ENCODE data around the gene LRP1B. TPM values are rescaled to one million over a fixed set of nuclear protein-coding genes. Genes with fewer than 3 reads are reported as not detected.

Gene LRP1B
- total RNA-seq, 1 experiment from 2014 or later = 0.52 TPM

DNA sequence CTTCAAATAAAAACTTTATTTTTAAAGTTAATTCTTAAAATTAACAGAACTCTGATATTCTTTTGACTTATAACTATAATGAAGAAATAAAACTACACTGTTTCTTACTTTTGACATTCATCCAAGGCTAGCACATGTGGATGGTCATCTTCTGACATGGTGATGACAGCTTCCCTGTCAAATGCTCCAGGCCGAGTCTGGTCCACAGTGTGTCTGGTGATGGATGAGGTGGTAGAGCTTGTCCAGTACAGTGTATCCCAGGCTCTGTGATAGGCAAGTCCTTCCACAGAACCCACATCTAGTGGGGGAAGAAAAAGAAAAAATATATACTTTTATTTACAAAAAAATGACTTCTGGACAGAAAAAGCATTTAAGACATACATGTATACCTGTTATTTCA, 1529.5 kb downstream of the LRP1B start:
- TF ChIP-seq RORB (CRISPR knock-in tag; IDR thresholded peaks at IDR 0.05) = no peak
- TF ChIP-seq, protein P1, sequence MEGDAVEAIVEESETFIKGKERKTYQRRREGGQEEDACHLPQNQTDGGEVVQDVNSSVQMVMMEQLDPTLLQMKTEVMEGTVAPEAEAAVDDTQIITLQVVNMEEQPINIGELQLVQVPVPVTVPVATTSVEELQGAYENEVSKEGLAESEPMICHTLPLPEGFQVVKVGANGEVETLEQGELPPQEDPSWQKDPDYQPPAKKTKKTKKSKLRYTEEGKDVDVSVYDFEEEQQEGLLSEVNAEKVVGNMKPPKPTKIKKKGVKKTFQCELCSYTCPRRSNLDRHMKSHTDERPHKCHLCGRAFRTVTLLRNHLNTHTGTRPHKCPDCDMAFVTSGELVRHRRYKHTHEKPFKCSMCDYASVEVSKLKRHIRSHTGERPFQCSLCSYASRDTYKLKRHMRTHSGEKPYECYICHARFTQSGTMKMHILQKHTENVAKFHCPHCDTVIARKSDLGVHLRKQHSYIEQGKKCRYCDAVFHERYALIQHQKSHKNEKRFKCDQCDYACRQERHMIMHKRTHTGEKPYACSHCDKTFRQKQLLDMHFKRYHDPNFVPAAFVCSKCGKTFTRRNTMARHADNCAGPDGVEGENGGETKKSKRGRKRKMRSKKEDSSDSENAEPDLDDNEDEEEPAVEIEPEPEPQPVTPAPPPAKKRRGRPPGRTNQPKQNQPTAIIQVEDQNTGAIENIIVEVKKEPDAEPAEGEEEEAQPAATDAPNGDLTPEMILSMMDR (IDR thresholded peaks at IDR 0.05) = no peak
- no peak for TF ChIP-seq PREB (CRISPR knock-in tag; IDR thresholded peaks at IDR 0.05; ENCODE audit: borderline replicate concordance)
- no peak for TF ChIP-seq E2F5 (CRISPR knock-in tag; IDR thresholded peaks at IDR 0.05)
- TF ChIP-seq ZNF219 (CRISPR knock-in tag; IDR thresholded peaks at IDR 0.05; ENCODE audit: borderline replicate concordance) = no peak
- no peak for TF ChIP-seq KAT7 (CRISPR knock-in tag; IDR thresholded peaks at IDR 0.05; ENCODE audit: borderline replicate concordance)
- TF ChIP-seq, protein P2, sequence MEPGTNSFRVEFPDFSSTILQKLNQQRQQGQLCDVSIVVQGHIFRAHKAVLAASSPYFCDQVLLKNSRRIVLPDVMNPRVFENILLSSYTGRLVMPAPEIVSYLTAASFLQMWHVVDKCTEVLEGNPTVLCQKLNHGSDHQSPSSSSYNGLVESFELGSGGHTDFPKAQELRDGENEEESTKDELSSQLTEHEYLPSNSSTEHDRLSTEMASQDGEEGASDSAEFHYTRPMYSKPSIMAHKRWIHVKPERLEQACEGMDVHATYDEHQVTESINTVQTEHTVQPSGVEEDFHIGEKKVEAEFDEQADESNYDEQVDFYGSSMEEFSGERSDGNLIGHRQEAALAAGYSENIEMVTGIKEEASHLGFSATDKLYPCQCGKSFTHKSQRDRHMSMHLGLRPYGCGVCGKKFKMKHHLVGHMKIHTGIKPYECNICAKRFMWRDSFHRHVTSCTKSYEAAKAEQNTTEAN (CRISPR knock-in tag; IDR thresholded peaks at IDR 0.05) = no peak
- no peak for TF ChIP-seq NR3C1 (CRISPR knock-in tag; conservative IDR thresholded peaks at IDR 0.05; ENCODE audit: low read depth)
- no peak for TF ChIP-seq FOXK1 (CRISPR knock-in tag; IDR thresholded peaks at IDR 0.05)
- no peak for TF ChIP-seq CBFB (CRISPR knock-in tag; IDR thresholded peaks at IDR 0.05; ENCODE audit: low read depth)
- TF ChIP-seq SP1 (CRISPR knock-in tag; conservative IDR thresholded peaks at IDR 0.05) = no peak
- no peak for TF ChIP-seq ARID4B (CRISPR knock-in tag; IDR thresholded peaks at IDR 0.05; ENCODE audit: borderline replicate concordance)
- H3K27me3 Mint-ChIP-seq (ENCODE audit: low read depth) = no peaks in the 10 kb centered on the region
- ChIA-PET CTCF (interaction anchor here (0.7 kb wide), 1 partner anchor 940 kb away, joined by 5 read pairs; no protein-coding TSS in a partner anchor), POLR2A (no interaction called here)
- no peaks in the 10 kb centered on the region for H3K4me1 Mint-ChIP-seq
- no peaks in the 10 kb centered on the region for H3K36me3 Mint-ChIP-seq
- no peak for DNase-seq (ENCODE audit: low spot score)
- ATAC-seq = no peak
- no peak overlapping the region for H3K27ac Mint-ChIP-seq
- H3K4me3 Mint-ChIP-seq = no peak overlapping the region
- H3K9me3 Mint-ChIP-seq = no peaks in the 10 kb centered on the region

GRCh38 chr2:140600116-140600515, 1530.7 kb downstream of the LRP1B start:
- ChIA-PET CTCF (interaction anchor here (1.1 kb wide), 1 partner anchor 14 kb away, joined by 5 read pairs; no protein-coding TSS in a partner anchor), POLR2A (no interaction called here)
- no peak for TF ChIP-seq ATF1 (CRISPR knock-in tag; IDR thresholded peaks at IDR 0.05)
- TF ChIP-seq JAZF1 (CRISPR knock-in tag; IDR thresholded peaks at IDR 0.05) = no peak
- no peak for TF ChIP-seq MYBL2 (CRISPR knock-in tag; IDR thresholded peaks at IDR 0.05)
- TF ChIP-seq ZNF121 (CRISPR knock-in tag; IDR thresholded peaks at IDR 0.05) = no peak
- TF ChIP-seq, protein P3, sequence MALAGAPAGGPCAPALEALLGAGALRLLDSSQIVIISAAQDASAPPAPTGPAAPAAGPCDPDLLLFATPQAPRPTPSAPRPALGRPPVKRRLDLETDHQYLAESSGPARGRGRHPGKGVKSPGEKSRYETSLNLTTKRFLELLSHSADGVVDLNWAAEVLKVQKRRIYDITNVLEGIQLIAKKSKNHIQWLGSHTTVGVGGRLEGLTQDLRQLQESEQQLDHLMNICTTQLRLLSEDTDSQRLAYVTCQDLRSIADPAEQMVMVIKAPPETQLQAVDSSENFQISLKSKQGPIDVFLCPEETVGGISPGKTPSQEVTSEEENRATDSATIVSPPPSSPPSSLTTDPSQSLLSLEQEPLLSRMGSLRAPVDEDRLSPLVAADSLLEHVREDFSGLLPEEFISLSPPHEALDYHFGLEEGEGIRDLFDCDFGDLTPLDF (CRISPR knock-in tag; IDR thresholded peaks at IDR 0.05) = no peak
- no peak for TF ChIP-seq IRF2 (CRISPR knock-in tag; IDR thresholded peaks at IDR 0.05; ENCODE audit: borderline replicate concordance, low read depth)
- no peak for TF ChIP-seq FOXK1 (CRISPR knock-in tag; IDR thresholded peaks at IDR 0.05)
- TF ChIP-seq, protein P4, sequence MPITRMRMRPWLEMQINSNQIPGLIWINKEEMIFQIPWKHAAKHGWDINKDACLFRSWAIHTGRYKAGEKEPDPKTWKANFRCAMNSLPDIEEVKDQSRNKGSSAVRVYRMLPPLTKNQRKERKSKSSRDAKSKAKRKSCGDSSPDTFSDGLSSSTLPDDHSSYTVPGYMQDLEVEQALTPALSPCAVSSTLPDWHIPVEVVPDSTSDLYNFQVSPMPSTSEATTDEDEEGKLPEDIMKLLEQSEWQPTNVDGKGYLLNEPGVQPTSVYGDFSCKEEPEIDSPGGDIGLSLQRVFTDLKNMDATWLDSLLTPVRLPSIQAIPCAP (CRISPR knock-in tag; IDR thresholded peaks at IDR 0.05) = no peak
- no peak for TF ChIP-seq ERG (CRISPR knock-in tag; IDR thresholded peaks at IDR 0.05)
- TF ChIP-seq, protein P2 (CRISPR knock-in tag; IDR thresholded peaks at IDR 0.05) = no peak

More at GRCh38 chr2:140600116-140600515, 1530.7 kb downstream of the LRP1B start:
- no peak overlapping the region for H3K27ac Mint-ChIP-seq
- no peaks in the 10 kb centered on the region for H3K9me3 Mint-ChIP-seq
- no peaks in the 10 kb centered on the region for H3K4me1 Mint-ChIP-seq
- DNase-seq (ENCODE audit: low spot score) (no peak), ATAC-seq (no peak)
- no peaks in the 10 kb centered on the region for H3K36me3 Mint-ChIP-seq
- no peak overlapping the region for H3K4me3 Mint-ChIP-seq
- H3K27me3 Mint-ChIP-seq (ENCODE audit: low read depth) = no peaks in the 10 kb centered on the region

Measured in WTC11 (cell line).